SK-N-SH treated with all-trans-retinoic acid at 6 μM for 48 hours (cell line): Measurements from ENCODE around the gene FSIP1.

Source experiments
- ATAC-seq: fragments of 200-7000 bp; cut with Tn5 transposase; 3 replicates; pipeline ENCODE4 v1.9.1; 2020; ENCODE audit warnings: mild to moderate bottlenecking, moderate library complexity
- ARNTL ChIP-seq: fragments of 450-650 bp; formaldehyde crosslinking; IDR thresholded peaks from 2 replicates; pipeline ENCODE4 v1.5.0; 2020; ENCODE audit warnings: low read depth, mild to moderate bottlenecking, moderate library complexity, borderline replicate concordance
- CSDC2 ChIP-seq: fragments of 250-450 bp; sonication (Bioruptor Pico); IDR thresholded peaks from 2 replicates; pipeline ENCODE4 v1.5.0; 2020; ENCODE audit warnings: mild to moderate bottlenecking, moderate library complexity
- ESRRG ChIP-seq: fragments of 250-450 bp; sonication (Bioruptor Pico); IDR thresholded peaks from 2 replicates; pipeline ENCODE4 v1.6.1; 2021; ENCODE audit warnings: mild to moderate bottlenecking
- GLIS3 ChIP-seq: fragments of 250-450 bp; sonication (Bioruptor Pico); IDR thresholded peaks from 2 replicates; pipeline ENCODE4 v1.5.0; 2020; ENCODE audit warnings: mild to moderate bottlenecking, moderate library complexity
- ISL1 ChIP-seq: fragments of 250-450 bp; sonication (Bioruptor Pico); IDR thresholded peaks from 2 replicates; pipeline ENCODE4 v2.1.2; 2022; ENCODE audit warnings: mild to moderate bottlenecking, moderate library complexity
- OSR1 ChIP-seq: fragments of 250-450 bp; sonication (Bioruptor Pico); IDR thresholded peaks from 2 replicates; pipeline ENCODE4 v1.8.0; 2022; ENCODE audit warnings: moderate library complexity, mild to moderate bottlenecking, inconsistent platforms
- PPARA ChIP-seq: fragments of 250-450 bp; sonication (Bioruptor Pico); IDR thresholded peaks from 2 replicates; pipeline ENCODE4 v1.5.0; 2020; ENCODE audit warnings: mild to moderate bottlenecking, borderline replicate concordance
- RARB ChIP-seq: fragments of 250-450 bp; sonication (Bioruptor Pico); IDR thresholded peaks from 2 replicates; pipeline ENCODE4 v1.8.0; 2021; ENCODE audit warnings: mild to moderate bottlenecking, moderate library complexity
- SNAI2 ChIP-seq: fragments of 250-450 bp; sonication (Bioruptor Pico); IDR thresholded peaks from 2 replicates; pipeline ENCODE4 v1.5.0; 2020; ENCODE audit warnings: mild to moderate bottlenecking, moderate library complexity
- TCF4 ChIP-seq: fragments of 250-450 bp; sonication (Bioruptor Pico); IDR thresholded peaks from 2 replicates; pipeline ENCODE4 v1.8.0; 2021; ENCODE audit warnings: mild to moderate bottlenecking, moderate library complexity, borderline replicate concordance
- TOX ChIP-seq: fragments of 250-450 bp; sonication (Bioruptor Pico); IDR thresholded peaks from 2 replicates; pipeline ENCODE4 v1.8.0; 2021; ENCODE audit warnings: mild to moderate bottlenecking, moderate library complexity, borderline replicate concordance
- ZC3H10 ChIP-seq: fragments of 250-450 bp; sonication (Bioruptor Pico); IDR thresholded peaks from 2 replicates; pipeline ENCODE4 v1.5.1; 2021; ENCODE audit warnings: mild to moderate bottlenecking, moderate library complexity
- ZFP3 ChIP-seq: fragments of 250-450 bp; sonication (Bioruptor Pico); IDR thresholded peaks from 2 replicates; pipeline ENCODE4 v1.5.0; 2020; ENCODE audit warnings: mild to moderate bottlenecking, moderate library complexity
- ZFP30 ChIP-seq: fragments of 450-650 bp; formaldehyde crosslinking; IDR thresholded peaks from 2 replicates; pipeline ENCODE4 v1.5.0; 2022; ENCODE audit warnings: mild to moderate bottlenecking, moderate library complexity
- ZNF565 ChIP-seq: fragments of 450-650 bp; formaldehyde crosslinking; conservative IDR thresholded peaks from 2 replicates; pipeline ENCODE4 v1.5.0; 2020; ENCODE audit warnings: low read depth, mild to moderate bottlenecking, moderate library complexity
- ZNF70 ChIP-seq: fragments of 450-650 bp; formaldehyde crosslinking; IDR thresholded peaks from 2 replicates; pipeline ENCODE4 v1.5.0; 2020; ENCODE audit warnings: mild to moderate bottlenecking, moderate library complexity
- ZNF8 ChIP-seq: fragments of 450-650 bp; formaldehyde crosslinking; IDR thresholded peaks from 2 replicates; pipeline ENCODE4 v1.5.0; 2020; ENCODE audit warnings: mild to moderate bottlenecking, moderate library complexity
- TF ChIP-seq, protein P1 (sequence below): fragments of 250-450 bp; sonication (Bioruptor Pico); IDR thresholded peaks from 2 replicates; pipeline ENCODE4 v1.5.1; 2021; ENCODE audit warnings: mild to moderate bottlenecking, moderate library complexity
- TF ChIP-seq, protein P2 (sequence below): fragments of 250-450 bp; sonication (Bioruptor Pico); IDR thresholded peaks from 2 replicates; pipeline ENCODE4 v1.5.1; 2020; ENCODE audit warnings: low read depth, mild to moderate bottlenecking, moderate library complexity
- TF ChIP-seq, protein P3 (sequence below): fragments of 250-450 bp; sonication (Bioruptor Pico); IDR thresholded peaks from 2 replicates; pipeline ENCODE4 v1.8.0; 2021; ENCODE audit warnings: low read depth, mild to moderate bottlenecking, moderate library complexity, borderline replicate concordance
- TF ChIP-seq, protein P4 (sequence below): fragments of 250-450 bp; sonication (Bioruptor Pico); IDR thresholded peaks from 2 replicates; pipeline ENCODE4 v1.8.0; 2020; ENCODE audit warnings: mild to moderate bottlenecking, moderate library complexity, borderline replicate concordance

FSIP1 gene

DNA sequence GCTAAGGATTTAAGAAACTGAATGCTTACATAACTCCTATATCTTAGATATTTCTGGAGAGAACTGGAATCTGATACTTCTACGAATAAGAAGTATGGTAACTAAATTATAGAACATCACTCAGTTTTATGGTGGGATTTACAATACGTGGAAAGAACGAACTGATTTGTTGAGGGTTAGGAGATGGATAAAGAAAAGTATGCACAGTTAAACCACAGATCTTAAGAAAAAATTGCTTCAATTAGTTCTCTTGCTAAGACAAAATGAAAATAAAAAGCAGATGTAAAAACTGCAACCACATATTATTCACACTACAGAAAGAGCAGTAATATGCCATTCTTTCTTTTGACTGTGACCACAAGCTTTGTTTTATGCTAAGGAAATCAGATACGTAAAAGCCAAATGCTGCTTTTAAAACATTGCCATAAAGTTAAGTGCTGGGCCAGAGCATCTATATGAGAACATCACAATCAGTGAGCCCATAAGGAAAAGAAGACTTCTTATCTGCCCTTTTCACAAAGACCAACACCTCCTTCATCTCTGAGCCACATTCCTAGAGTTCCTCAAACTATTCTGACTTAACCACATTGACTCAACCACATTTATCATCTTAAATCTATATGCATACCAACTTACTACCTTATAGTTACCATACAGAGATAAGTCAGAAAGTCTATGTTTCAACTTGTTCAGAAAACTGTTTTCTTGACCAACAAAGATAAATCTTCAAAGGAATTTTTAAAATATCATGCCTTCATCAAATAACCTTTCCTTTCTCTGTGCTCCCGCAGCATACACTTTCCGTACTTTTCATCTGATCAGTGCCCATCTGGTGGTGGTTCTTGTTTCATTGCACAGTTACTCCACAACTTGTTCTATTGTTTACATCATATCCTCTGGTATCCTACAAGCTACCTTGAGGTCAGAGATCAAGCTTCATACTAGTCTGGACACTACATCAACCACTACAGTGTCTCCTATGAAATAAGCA lies 61.7 kb downstream of the FSIP1 start:
- TF ChIP-seq, protein P1, sequence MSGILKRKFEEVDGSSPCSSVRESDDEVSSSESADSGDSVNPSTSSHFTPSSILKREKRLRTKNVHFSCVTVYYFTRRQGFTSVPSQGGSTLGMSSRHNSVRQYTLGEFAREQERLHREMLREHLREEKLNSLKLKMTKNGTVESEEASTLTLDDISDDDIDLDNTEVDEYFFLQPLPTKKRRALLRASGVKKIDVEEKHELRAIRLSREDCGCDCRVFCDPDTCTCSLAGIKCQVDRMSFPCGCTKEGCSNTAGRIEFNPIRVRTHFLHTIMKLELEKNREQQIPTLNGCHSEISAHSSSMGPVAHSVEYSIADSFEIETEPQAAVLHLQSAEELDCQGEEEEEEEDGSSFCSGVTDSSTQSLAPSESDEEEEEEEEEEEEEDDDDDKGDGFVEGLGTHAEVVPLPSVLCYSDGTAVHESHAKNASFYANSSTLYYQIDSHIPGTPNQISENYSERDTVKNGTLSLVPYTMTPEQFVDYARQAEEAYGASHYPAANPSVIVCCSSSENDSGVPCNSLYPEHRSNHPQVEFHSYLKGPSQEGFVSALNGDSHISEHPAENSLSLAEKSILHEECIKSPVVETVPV (CRISPR knock-in tag) = no peak
- TF ChIP-seq ZNF8 (CRISPR knock-in tag) = no peak
- TF ChIP-seq SNAI2 (CRISPR knock-in tag) = no peak
- TF ChIP-seq TCF4 = no peak
- no peak for TF ChIP-seq ZC3H10 (CRISPR knock-in tag)
- no peak for TF ChIP-seq OSR1 (CRISPR knock-in tag)
- TF ChIP-seq ISL1 (CRISPR knock-in tag) = no peak
- TF ChIP-seq, protein P2, sequence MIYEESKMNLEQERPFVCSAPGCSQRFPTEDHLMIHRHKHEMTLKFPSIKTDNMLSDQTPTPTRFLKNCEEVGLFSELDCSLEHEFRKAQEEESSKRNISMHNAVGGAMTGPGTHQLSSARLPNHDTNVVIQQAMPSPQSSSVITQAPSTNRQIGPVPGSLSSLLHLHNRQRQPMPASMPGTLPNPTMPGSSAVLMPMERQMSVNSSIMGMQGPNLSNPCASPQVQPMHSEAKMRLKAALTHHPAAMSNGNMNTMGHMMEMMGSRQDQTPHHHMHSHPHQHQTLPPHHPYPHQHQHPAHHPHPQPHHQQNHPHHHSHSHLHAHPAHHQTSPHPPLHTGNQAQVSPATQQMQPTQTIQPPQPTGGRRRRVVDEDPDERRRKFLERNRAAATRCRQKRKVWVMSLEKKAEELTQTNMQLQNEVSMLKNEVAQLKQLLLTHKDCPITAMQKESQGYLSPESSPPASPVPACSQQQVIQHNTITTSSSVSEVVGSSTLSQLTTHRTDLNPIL (CRISPR knock-in tag) = no peak
- TF ChIP-seq, protein P3, sequence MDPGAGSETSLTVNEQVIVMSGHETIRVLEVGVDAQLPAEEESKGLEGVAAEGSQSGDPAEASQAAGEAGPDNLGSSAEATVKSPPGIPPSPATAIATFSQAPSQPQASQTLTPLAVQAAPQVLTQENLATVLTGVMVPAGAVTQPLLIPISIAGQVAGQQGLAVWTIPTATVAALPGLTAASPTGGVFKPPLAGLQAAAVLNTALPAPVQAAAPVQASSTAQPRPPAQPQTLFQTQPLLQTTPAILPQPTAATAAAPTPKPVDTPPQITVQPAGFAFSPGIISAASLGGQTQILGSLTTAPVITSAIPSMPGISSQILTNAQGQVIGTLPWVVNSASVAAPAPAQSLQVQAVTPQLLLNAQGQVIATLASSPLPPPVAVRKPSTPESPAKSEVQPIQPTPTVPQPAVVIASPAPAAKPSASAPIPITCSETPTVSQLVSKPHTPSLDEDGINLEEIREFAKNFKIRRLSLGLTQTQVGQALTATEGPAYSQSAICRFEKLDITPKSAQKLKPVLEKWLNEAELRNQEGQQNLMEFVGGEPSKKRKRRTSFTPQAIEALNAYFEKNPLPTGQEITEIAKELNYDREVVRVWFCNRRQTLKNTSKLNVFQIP (CRISPR knock-in tag) = no peak
- no peak for TF ChIP-seq ZFP30 (CRISPR knock-in tag)
- no peak for TF ChIP-seq ESRRG (CRISPR knock-in tag)
- TF ChIP-seq GLIS3 (CRISPR knock-in tag) = no peak
- no peak for TF ChIP-seq CSDC2 (CRISPR knock-in tag)
- no peak for TF ChIP-seq TOX
- no peak for TF ChIP-seq ZNF70 (CRISPR knock-in tag)
- TF ChIP-seq, protein P4, sequence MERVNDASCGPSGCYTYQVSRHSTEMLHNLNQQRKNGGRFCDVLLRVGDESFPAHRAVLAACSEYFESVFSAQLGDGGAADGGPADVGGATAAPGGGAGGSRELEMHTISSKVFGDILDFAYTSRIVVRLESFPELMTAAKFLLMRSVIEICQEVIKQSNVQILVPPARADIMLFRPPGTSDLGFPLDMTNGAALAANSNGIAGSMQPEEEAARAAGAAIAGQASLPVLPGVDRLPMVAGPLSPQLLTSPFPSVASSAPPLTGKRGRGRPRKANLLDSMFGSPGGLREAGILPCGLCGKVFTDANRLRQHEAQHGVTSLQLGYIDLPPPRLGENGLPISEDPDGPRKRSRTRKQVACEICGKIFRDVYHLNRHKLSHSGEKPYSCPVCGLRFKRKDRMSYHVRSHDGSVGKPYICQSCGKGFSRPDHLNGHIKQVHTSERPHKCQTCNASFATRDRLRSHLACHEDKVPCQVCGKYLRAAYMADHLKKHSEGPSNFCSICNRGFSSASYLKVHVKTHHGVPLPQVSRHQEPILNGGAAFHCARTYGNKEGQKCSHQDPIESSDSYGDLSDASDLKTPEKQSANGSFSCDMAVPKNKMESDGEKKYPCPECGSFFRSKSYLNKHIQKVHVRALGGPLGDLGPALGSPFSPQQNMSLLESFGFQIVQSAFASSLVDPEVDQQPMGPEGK (CRISPR knock-in tag) = no peak
- no peak for TF ChIP-seq ZNF565 (CRISPR knock-in tag)
- no peak for TF ChIP-seq ZFP3
- no peak for TF ChIP-seq PPARA (CRISPR knock-in tag)
- ATAC-seq = peak; percentile 81

DNA sequence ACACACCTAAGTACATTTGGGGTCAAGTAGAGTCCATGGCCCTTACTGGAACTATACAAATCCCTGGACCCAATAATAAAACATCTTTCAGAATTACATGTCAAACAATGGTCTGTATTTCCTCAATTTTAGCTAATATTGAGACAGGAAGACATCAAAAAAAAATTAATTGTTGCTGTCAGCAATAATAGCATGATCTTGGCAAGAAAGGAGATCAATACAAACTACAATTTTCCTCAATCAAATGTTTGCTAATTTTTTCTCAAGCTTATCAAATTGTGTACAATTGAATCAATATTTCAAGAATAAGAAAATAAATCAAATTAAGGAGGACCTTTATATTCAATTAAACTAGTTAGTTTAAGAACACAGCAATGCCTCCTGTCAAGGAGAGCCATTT lies 62.6 kb downstream of the FSIP1 start:
- no peak; the same call in 2 of the 3 replicates for ATAC-seq
- peak; percentile 78; the same call in 1 of the 2 replicates for TF ChIP-seq RARB (CRISPR knock-in tag)
- no peak for TF ChIP-seq ARNTL
- TF ChIP-seq ZC3H10 (CRISPR knock-in tag) = peak; percentile 94
- peak; percentile 90 for TF ChIP-seq ISL1 (CRISPR knock-in tag)
- TF ChIP-seq, protein P4 (CRISPR knock-in tag) = peak; percentile 70; the same call in 1 of the 2 replicates

DNA sequence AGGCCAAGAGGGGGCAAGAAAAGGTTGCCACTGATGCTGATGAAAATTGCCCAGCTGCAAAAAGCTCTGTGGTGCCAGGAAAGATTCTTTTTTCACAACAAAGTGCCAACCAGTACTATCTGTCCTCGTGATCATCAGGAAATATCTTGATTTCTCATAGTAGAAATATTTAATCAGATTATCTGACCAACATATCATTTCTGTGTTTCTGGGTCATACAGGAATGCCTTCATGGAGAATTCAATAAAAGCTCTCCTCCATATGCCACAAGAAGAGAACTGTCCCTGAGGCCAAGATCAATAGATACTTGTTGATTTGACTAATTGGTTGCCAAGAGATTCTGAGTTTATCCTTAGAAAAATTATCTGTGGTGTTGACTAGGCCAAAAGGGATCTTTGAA lies 63.5 kb downstream of the FSIP1 start:
- TF ChIP-seq TCF4 (peak; percentile 71; the same call in 1 of the 2 replicates), ISL1 (CRISPR knock-in tag) (peak; percentile 73)
- TF ChIP-seq, protein P4 (CRISPR knock-in tag) = no peak
- ATAC-seq = no peak; the same call in 2 of the 3 replicates
